GM18499 (cell line): ENCODE data around the gene PTPRN2.

ENCODE experiments used
- ATAC-seq: cut with Tn5 transposase; IDR thresholded peaks from one replicate; pipeline ENCODE4 v1.9.1; 2021; ENCODE audit warnings: moderate number of reproducible peaks; ENCODE audit not compliant: insufficient read depth, unreplicated experiment

PTPRN2 gene

DNA sequence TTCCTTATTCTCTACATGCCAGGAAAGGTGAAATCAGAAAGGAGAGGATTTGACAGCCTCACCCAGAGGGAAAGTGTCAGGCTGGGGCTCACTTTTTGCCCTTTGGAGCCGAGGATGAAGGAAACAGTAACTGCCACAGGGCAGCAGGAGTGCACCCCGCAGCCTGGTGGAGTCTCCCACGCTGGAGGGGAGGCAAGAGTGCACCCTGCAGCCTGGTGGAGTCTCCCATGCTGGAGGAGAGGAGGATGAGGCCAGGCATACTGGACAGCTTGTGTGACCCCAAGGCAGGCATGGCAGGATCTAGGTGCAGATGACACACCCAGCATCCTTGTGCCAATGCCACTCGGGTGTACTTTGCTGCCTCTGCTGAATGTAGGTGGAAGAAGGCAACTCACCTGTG, 766.8 kb downstream of the PTPRN2 start:
- ATAC-seq = no peak

GRCh38 chr7:157819455-157819807, 768.2 kb downstream of the PTPRN2 start:
- ATAC-seq = no peak

DNA sequence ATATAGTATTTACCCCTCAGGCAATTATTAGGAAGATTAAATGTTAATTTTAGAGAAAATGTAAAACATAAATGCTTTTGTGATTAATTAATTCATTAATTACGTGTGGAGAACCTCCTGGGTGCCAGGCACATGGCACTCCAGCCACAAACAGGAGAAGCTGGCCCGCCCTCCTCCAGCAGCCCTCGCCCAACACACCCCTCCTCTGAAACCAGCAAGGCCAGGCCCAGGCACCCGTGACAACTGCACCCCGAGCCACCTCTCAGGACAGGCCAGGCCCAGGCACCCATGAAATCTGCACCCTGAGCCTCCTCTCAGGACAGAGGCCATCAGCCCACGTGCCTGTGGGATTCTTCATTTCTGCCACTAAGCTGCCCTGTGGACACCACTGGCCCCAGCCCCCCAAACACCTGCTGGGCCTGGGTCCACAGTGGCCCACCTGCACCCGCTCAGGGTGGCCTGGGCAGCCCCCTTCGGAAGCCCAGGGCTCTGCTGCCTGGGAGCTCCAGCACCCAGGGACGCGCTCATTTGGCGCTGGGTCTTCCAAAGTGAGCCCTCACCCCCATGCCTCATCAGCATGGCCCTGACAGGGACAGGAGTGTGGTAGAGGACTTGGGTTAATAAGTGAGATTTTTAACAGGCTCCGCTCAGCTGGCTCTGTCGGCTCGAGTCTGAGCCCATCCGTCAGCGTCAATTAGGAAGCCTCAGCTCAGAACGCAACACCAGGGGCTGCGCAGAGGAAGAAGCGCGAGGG, 768.7 kb downstream of the PTPRN2 start:
- ATAC-seq = no peak

GRCh38 chr7:157817944-157818700, 769.5 kb downstream of the PTPRN2 start:
- no peak for ATAC-seq

DNA sequence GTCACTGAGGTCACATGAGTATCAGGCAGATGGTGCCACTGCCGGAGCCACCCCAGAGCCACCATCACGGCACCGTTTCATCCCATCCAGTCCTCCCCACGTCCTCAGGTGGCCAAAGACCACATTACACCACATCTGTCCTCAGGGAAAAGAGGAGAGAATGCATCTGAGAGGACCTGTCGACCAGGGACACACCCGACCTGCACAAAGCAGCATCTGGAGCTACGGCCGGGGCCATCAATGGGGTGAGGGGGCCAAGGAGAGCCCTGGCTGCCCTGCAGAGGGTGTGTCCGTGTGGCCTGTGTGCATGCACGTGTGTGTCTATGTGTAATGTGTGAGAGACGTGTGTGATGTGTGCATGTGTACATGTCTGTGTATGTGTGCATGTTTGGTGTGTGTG, 770.2 kb downstream of the PTPRN2 start:
- ATAC-seq = no peak

GRCh38 chr7:157816526-157817250, 770.9 kb downstream of the PTPRN2 start:
- no peak for ATAC-seq

DNA sequence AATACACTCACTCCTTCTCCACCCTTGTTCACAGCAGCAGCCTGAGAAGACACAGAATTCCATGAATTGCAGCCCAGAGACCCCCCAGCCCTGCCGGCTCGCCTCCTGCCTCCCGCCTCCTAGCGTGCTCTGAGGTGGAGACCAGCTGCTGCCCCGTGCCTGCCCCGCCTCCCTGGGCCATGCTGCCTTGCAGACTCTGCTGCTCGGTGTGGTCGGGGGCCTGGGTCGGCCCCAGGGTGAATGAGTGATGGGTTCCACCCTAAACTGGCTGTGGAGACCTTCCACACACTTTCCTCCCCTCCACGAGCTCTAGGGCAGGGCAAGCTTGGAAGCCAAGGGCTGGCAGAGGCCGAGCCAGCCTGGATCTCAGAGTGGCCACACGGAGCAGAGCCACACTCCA, 771.5 kb downstream of the PTPRN2 start:
- ATAC-seq = no peak

GRCh38 chr7:157815706-157816022, 772.0 kb downstream of the PTPRN2 start:
- no peak for ATAC-seq

- no peak for ATAC-seq
Observed at GRCh38 chr7:157814931-157815705, 772.5 kb downstream of the PTPRN2 start.

DNA sequence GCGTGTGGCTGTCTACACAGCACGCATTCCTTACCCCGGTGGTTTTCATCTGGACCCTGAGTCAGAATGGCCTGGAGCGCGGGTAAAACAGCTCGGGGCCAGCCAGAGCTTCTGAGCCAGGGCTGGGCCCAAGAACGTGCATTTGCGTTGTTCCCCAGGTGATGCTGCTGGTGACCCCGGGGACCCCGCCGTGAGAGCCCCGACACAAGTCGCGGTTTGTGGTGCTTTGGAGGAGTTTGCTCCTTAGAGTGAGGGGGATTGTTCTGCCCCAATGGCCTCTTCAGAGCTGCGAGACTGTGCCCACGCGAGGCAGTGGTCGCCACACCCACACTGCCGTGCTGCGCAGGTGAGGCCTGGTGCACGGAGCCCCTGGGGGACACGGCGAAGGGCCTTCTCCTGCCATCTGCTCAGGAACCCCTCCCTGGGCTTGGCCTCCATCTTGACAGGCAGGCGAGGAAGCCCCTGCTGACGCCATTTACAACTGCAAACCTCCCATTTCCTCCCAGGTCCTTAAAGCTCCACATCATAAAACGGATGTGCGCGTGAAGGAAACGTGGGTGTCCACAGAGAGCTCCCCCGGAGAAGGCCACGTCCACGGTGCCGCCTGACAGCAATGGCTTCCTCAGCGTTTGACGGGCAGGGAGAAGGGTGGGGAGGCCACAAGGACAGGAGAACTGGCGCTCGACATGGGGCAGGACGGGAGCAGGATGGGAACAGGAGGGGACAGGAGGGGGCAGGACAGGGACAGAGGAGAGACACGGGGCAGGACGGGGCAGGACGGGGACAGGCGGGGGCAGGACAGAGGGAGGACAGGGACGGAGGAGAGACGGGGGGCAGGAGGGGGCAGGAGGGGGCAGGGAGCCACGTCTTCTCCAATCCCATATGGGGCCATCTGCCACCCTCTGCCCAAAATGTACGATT, 773.6 kb downstream of the PTPRN2 start:
- no peak for ATAC-seq

DNA sequence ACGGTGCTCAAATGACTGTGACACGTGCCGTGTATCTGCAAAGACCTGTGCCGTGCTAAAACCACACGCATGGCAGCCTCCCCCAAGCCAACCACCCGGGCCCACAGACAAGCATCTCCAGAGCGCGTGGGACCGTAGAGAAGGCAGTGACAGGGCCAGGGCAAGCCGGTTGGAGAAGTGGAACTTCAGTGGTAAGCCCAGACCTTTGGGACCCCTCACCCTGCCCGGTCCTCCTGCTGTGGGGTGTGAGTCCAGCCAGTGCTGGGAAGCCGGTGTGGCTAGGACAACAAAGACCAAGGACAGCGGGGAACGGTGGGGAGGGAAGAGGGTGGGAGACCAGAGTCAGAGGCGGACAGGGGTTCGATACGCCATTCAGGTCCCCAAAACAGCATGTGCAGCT, 774.6 kb downstream of the PTPRN2 start:
- ATAC-seq = no peak

GRCh38 chr7:157811946-157812345, 775.7 kb downstream of the PTPRN2 start:
- ATAC-seq = no peak

DNA sequence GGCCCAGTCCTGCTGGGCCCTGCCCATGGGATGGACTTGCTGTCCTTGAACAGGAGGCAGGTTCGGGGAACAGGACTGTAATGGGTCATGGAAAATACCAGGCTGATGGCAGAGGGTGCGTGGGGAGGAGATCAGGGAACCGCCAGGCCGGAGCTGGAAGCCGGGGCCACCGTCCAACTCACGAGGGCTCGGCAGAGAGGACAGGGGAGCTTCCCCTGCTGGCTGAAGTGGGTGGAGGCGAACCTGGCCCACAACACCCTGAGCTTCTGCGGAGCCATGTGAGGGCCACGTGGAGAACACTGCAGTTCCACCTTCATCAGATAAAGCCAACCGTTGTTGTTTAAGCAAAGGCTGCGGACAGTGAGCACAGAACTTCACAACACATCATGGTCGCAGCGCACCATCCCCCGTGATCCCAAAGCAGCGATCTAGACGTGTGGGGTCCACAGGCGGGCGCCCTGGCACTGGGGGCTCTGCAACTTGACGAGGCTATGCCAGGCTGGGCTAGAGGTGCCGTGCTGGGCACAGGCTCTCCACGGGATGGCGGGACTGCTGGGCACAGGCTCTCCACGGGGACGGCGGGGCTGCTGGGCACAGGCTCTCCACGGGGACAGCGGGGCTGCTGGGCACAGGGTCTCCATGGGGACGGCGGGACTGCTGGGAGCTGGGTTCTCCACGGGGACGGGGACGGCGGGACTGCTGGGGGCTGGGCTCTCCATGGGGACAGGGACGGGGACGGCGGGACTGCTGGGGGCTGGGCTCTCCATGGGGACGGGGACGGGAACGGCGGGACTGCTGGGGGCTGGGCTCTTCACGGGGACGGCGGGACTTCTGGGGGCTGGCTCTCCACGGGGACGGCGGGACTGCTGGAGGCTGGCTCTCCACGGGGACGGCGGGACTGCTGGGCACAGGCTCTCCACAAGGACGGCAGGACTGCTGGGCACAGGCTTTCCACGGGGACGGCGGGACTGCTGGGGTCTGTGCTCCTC, 777.5 kb downstream of the PTPRN2 start:
- no peak for ATAC-seq

DNA sequence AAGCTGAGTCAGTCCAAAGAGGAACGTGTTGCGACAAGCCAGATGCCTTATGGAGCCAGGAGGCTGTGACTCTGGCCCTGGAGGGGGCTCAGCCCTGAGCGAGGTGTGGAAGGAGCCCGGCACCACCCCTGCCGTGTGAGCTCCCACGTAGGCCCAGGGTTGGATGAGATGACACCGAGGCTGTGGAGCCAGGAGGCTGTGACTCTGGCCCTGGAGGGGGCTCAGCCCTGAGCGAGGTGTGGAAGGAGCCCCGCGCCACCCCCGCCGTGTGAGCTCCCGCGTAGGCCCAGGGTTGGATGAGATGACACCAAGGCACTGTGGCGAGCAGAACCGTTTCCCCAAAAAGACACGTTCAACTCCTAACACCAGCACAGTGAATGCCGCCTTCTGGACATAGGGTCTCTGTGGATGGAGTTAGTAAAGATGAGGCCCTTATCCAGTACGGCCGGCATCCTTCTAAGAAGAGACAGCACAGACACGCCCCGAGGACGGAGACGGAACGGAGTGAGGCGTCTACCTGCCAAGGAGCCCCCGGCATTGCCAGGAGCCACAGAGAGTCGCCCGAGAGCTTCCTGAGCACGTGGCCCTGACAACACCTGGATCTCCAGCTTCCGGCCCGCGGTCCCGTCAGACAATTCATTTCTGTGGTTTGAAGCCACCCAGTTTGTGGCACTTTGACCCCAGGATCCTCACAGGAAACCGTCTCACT, 778.3 kb downstream of the PTPRN2 start:
- no peak for ATAC-seq

DNA sequence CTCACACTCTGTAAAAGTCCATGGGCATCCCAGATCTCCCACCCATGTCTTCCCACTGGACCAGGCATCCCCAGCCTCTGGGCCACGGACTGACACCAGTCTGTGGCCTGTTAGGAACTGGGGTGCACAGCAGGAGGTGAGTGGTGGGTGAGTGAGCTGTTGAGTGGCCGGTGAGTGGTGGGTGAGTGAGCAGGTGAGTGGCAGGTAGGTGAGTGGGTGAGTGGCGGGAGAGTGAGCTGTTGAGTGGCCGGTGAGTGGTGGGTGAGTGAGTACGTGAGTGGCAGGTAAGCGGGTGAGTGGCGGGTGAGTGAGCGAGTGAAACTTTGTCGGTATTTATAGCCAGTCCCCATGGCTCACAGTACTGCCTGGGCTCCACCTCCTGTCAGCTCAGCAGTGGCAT, 779.6 kb downstream of the PTPRN2 start:
- ATAC-seq = no peak

GRCh38 chr7:157807510-157807909, 780.1 kb downstream of the PTPRN2 start:
- no peak for ATAC-seq

DNA sequence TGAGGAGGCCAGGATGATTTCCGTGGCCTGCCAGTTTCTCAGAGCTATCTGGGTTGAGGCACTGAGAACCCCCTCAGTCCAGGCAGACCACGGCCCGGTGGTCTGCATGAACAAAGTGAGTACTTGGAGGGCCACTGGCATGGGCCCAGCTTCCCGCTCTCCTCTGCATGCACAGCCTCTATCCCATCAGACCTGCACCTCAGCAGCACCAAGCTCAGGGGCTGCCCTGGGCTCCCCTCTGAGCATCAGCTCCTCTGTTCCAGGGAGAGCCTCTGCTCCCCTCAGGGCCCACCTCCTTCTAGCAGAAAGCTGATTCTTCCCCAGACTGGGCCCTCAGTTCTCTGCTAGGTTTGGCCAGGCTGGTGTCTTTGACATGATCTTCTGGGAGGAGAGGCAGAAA, 780.9 kb downstream of the PTPRN2 start:
- ATAC-seq = no peak

GRCh38 chr7:157805713-157806112, 781.9 kb downstream of the PTPRN2 start:
- no peak for ATAC-seq
